ENCODE measurements around the gene RPP25.

The RPP25 gene
- 0.52 to 23.0 (median 11.7) reads per million in 18 experiments for total RNA-seq

- DNase-seq = peak; percentile 57 to 68
Measured at GRCh38 chr15:74956648-74957475, at the start of gene RPP25. TSS of gene RPP25 (minus strand) at chr15:74956772. CDS start at chr15:74956583, 189 bp downstream.

- DNase-seq = no peak
Measured at GRCh38 chr15:75002398-75002797, 45.8 kb upstream of the RPP25 start.

- DNase-seq = no peak
Measured at GRCh38 chr15:75001310-75001709, 44.7 kb upstream of the RPP25 start.

GRCh38 chr15:74997543-74997942, 41.0 kb upstream of the RPP25 start:
- no peak for DNase-seq

GRCh38 chr15:74997141-74997540, 40.6 kb upstream of the RPP25 start:
- DNase-seq = no peak

GRCh38 chr15:74995779-74996765, 39.5 kb upstream of the RPP25 start:
- no peak for DNase-seq

GRCh38 chr15:74995182-74995778, 38.7 kb upstream of the RPP25 start, which contains the start of gene SCAMP5:
TSS of gene SCAMP5 (plus strand) at chr15:74995563. CDS start at chr15:75011840, 16,277 bp downstream.
- peak; percentile 88 to 94 for DNase-seq

GRCh38 chr15:74994685-74995084, 38.1 kb upstream of the RPP25 start:
- no peak for DNase-seq

GRCh38 chr15:74994236-74994635, 37.7 kb upstream of the RPP25 start:
- no peak for DNase-seq

- no peak for DNase-seq
Measured at GRCh38 chr15:74992619-74993018, 36.0 kb upstream of the RPP25 start.

- no peak for DNase-seq
Measured at GRCh38 chr15:74989527-74989926, 33.0 kb upstream of the RPP25 start.

GRCh38 chr15:74988007-74988800, 31.6 kb upstream of the RPP25 start:
- no peak for DNase-seq

- peak; percentile 72 for DNase-seq
Measured at GRCh38 chr15:74983725-74984231, 27.2 kb upstream of the RPP25 start.

- peak; percentile 57 to 66 for DNase-seq
Measured at GRCh38 chr15:74982183-74982582, 25.6 kb upstream of the RPP25 start.

- no peak for DNase-seq
Measured at GRCh38 chr15:74978503-74978902, 21.9 kb upstream of the RPP25 start.

GRCh38 chr15:74978077-74978476, 21.5 kb upstream of the RPP25 start:
- DNase-seq = no peak

GRCh38 chr15:74977599-74977998, 21.0 kb upstream of the RPP25 start:
- DNase-seq = no peak

GRCh38 chr15:74976159-74976558, 19.6 kb upstream of the RPP25 start:
- DNase-seq = peak; percentile 19 to 31

- DNase-seq = no peak
Measured at GRCh38 chr15:74967670-74968069, 11.1 kb upstream of the RPP25 start.

- no peak for DNase-seq
Measured at GRCh38 chr15:74964794-74965193, 8.2 kb upstream of the RPP25 start.

GRCh38 chr15:74963213-74963612, 6.6 kb upstream of the RPP25 start:
- no peak for DNase-seq

- no peak for DNase-seq
Measured at GRCh38 chr15:74962671-74963070, 6.1 kb upstream of the RPP25 start.
